Measurements from ENCODE around the gene TMEM92.

Gene TMEM92

DNA sequence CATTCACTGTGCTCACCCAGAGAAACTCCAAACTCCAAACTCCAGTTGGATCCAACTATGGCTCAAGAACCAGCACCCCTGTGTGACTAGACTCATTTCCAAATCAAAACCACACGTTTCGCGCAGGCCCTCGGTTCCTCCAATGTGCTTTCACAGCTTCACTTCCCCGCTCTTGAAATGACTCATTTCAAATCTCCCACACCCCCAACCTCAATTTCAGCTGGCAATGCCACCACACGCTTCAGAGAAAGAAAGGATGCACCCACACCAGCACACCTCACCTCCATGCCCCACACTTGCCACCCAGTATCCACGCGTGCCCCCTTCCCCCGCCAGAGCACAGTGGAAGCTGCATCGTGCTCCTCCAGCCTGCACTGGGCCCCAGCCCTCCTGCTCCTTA, 9.0 kb downstream of the TMEM92 start:
- ATAC-seq = no peak
- TF ChIP-seq, protein P1, sequence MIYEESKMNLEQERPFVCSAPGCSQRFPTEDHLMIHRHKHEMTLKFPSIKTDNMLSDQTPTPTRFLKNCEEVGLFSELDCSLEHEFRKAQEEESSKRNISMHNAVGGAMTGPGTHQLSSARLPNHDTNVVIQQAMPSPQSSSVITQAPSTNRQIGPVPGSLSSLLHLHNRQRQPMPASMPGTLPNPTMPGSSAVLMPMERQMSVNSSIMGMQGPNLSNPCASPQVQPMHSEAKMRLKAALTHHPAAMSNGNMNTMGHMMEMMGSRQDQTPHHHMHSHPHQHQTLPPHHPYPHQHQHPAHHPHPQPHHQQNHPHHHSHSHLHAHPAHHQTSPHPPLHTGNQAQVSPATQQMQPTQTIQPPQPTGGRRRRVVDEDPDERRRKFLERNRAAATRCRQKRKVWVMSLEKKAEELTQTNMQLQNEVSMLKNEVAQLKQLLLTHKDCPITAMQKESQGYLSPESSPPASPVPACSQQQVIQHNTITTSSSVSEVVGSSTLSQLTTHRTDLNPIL (CRISPR knock-in tag; IDR thresholded peaks at IDR 0.05; ENCODE audit: low read depth) = no peak
- TF ChIP-seq TCF4 (CRISPR knock-in tag; IDR thresholded peaks at IDR 0.05; ENCODE audit: borderline replicate concordance) = no peak
- TF ChIP-seq ZNF8 (CRISPR knock-in tag; IDR thresholded peaks at IDR 0.05) = no peak
- TF ChIP-seq, protein P2, sequence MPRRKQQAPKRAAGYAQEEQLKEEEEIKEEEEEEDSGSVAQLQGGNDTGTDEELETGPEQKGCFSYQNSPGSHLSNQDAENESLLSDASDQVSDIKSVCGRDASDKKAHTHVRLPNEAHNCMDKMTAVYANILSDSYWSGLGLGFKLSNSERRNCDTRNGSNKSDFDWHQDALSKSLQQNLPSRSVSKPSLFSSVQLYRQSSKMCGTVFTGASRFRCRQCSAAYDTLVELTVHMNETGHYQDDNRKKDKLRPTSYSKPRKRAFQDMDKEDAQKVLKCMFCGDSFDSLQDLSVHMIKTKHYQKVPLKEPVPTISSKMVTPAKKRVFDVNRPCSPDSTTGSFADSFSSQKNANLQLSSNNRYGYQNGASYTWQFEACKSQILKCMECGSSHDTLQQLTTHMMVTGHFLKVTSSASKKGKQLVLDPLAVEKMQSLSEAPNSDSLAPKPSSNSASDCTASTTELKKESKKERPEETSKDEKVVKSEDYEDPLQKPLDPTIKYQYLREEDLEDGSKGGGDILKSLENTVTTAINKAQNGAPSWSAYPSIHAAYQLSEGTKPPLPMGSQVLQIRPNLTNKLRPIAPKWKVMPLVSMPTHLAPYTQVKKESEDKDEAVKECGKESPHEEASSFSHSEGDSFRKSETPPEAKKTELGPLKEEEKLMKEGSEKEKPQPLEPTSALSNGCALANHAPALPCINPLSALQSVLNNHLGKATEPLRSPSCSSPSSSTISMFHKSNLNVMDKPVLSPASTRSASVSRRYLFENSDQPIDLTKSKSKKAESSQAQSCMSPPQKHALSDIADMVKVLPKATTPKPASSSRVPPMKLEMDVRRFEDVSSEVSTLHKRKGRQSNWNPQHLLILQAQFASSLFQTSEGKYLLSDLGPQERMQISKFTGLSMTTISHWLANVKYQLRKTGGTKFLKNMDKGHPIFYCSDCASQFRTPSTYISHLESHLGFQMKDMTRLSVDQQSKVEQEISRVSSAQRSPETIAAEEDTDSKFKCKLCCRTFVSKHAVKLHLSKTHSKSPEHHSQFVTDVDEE (CRISPR knock-in tag; IDR thresholded peaks at IDR 0.05) = no peak
- no peak for TF ChIP-seq RARB (CRISPR knock-in tag; IDR thresholded peaks at IDR 0.05)
- TF ChIP-seq PPARA (CRISPR knock-in tag; IDR thresholded peaks at IDR 0.05; ENCODE audit: borderline replicate concordance) = no peak
- no peak for TF ChIP-seq TOX (CRISPR knock-in tag; IDR thresholded peaks at IDR 0.05; ENCODE audit: borderline replicate concordance)
- no peak for TF ChIP-seq ZNF70 (CRISPR knock-in tag; IDR thresholded peaks at IDR 0.05)
- TF ChIP-seq ISL1 (CRISPR knock-in tag; IDR thresholded peaks at IDR 0.05) = no peak
- TF ChIP-seq ZFP3 (CRISPR knock-in tag; IDR thresholded peaks at IDR 0.05) = no peak
- no peak for TF ChIP-seq ZC3H10 (CRISPR knock-in tag; IDR thresholded peaks at IDR 0.05)
- no peak for TF ChIP-seq CSDC2 (CRISPR knock-in tag; IDR thresholded peaks at IDR 0.05)

DNA sequence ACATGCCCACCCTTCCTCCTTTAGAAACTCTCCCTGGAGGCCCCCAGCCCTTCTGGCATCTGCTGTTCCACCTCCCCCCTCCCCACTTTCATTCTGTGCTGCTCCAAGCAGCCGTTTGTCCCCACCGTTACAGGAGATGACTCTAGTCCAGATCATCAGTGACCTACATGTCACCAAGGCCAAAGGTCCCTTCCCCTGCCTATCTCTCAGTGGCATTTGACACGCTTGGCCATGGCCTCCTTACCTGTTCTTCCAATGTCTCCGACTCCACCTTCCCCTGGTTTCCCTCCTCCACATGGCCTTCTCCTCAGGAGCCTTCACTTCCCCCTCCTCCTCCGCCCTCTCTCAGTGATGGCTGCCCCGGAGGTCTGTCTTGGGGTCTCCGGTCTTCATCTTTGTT, 9.4 kb downstream of the TMEM92 start:
- no peak for TF ChIP-seq TOX (CRISPR knock-in tag; IDR thresholded peaks at IDR 0.05; ENCODE audit: borderline replicate concordance)
- TF ChIP-seq OSR1 (CRISPR knock-in tag; IDR thresholded peaks at IDR 0.05) = no peak
- TF ChIP-seq BACH2 (CRISPR knock-in tag; IDR thresholded peaks at IDR 0.05; ENCODE audit: borderline replicate concordance) = no peak
- no peak for TF ChIP-seq ZNF565 (CRISPR knock-in tag; conservative IDR thresholded peaks at IDR 0.05; ENCODE audit: low read depth)
- TF ChIP-seq PPARA (CRISPR knock-in tag; IDR thresholded peaks at IDR 0.05; ENCODE audit: borderline replicate concordance) = no peak
- no peak for TF ChIP-seq ESRRG (CRISPR knock-in tag; IDR thresholded peaks at IDR 0.05)
- TF ChIP-seq ISL1 (CRISPR knock-in tag; IDR thresholded peaks at IDR 0.05) = no peak
- no peak for TF ChIP-seq ZC3H10 (CRISPR knock-in tag; IDR thresholded peaks at IDR 0.05)
- TF ChIP-seq ZNF70 (CRISPR knock-in tag; IDR thresholded peaks at IDR 0.05) = no peak
- TF ChIP-seq ZFP3 (CRISPR knock-in tag; IDR thresholded peaks at IDR 0.05) = no peak
- TF ChIP-seq RARB (CRISPR knock-in tag; IDR thresholded peaks at IDR 0.05) = no peak
- TF ChIP-seq, protein P1 (CRISPR knock-in tag; IDR thresholded peaks at IDR 0.05; ENCODE audit: low read depth) = no peak
- TF ChIP-seq ARNTL (CRISPR knock-in tag; IDR thresholded peaks at IDR 0.05; ENCODE audit: borderline replicate concordance, low read depth) = no peak
- TF ChIP-seq, protein P2 (CRISPR knock-in tag; IDR thresholded peaks at IDR 0.05) = no peak
- TF ChIP-seq TCF4 (CRISPR knock-in tag; IDR thresholded peaks at IDR 0.05; ENCODE audit: borderline replicate concordance) = no peak
- TF ChIP-seq, protein P3, sequence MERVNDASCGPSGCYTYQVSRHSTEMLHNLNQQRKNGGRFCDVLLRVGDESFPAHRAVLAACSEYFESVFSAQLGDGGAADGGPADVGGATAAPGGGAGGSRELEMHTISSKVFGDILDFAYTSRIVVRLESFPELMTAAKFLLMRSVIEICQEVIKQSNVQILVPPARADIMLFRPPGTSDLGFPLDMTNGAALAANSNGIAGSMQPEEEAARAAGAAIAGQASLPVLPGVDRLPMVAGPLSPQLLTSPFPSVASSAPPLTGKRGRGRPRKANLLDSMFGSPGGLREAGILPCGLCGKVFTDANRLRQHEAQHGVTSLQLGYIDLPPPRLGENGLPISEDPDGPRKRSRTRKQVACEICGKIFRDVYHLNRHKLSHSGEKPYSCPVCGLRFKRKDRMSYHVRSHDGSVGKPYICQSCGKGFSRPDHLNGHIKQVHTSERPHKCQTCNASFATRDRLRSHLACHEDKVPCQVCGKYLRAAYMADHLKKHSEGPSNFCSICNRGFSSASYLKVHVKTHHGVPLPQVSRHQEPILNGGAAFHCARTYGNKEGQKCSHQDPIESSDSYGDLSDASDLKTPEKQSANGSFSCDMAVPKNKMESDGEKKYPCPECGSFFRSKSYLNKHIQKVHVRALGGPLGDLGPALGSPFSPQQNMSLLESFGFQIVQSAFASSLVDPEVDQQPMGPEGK (CRISPR knock-in tag; IDR thresholded peaks at IDR 0.05; ENCODE audit: borderline replicate concordance) = no peak
- TF ChIP-seq SNAI2 (CRISPR knock-in tag; IDR thresholded peaks at IDR 0.05) = no peak
- no peak for TF ChIP-seq GLIS3 (CRISPR knock-in tag; IDR thresholded peaks at IDR 0.05)
- ATAC-seq = no peak

Measured in SK-N-SH treated with all-trans-retinoic acid at 6 μM for 48 hours (cell line).